RKO (cell line): ENCODE measurements around the gene GATA6.
"Not testable (repeated sequence)": the region's sequence is repeated elsewhere in the genome, so short reads cannot be mapped to it uniquely, and the experiment has no call there.

Experiments used
- DNase-seq: peaks from one replicate; pipeline ENCODE4 v3.0.0-alpha.2; 2016; ENCODE audit warnings: low spot score

The GATA6 gene

DNA sequence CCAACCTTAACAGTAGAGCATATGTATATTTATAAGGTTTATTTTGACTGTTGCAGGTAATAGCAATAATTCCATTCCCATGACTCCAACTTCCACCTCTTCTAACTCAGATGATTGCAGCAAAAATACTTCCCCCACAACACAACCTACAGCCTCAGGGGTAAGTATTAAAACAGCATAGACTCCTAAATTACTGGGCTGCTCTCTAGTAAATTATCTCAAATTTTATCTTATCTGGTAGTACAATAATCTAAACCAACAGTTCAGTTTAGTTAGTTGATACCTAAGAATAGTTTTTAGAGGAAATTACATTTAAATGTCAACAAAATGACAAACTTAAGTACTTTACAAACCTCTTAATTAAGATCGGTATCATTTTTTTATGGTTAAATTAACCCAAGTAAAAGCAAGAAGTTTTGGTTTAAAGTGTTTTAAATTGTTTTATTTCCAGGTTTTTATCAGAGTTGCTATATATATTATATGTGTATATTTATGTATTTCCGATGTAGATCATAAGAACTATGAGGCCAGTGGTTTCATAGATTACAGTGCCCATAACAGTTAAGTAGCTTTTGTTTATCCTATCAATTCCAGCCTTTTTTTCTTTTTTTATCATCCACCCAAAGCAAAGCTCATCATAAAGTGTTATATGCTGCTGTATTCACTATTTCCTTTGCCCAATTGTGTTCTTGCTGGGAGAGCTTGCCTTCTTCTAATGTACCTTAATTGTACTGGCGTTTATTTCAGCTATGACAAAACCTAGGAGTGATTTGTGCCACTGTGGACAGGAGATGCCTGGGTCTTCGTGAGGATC is 13.7 kb downstream of the GATA6 start:
- DNase-seq = no peak

DNA sequence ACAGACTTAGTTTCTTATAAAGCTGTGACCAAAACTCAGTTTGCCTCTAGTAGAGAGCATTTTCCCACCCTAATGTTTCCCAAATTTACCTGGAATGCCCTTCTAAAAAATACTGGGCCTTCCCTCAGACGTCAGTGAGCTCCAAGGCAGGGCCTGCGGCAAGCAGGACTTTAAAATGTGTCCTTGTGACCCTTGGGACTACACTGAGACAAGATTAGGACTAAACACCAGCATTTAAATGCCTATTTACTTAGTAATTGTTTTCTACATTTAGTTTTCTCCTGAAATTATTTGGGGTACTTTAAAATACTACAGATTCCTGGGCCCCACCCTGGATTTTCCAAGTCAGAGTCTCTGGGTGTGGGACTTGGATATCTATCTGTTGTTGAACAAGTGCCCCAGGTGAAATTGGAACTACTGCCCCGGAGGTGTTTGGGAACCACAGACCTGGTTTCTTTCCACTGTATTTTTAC is 14.3 kb downstream of the GATA6 start:
- no peak for DNase-seq

DNA sequence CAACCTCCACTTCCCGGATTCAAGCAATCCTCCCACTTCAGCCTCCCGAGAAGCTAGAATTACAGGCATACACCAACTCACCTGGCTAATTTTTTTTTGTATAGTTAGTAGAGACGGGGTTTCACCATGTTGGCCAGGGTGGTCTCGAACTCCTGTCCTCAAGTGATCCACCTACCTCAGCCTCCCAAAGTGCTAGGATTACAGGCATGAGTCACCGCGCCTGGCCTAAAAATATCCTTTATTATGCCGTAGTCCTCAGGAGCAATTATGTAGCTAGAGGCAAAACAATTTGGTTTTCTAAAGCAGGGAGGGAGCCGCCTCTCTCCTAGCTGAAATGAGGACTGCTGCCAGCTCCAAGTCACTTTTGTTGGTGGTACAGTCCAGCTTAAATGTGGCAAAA is 15.2 kb downstream of the GATA6 start:
- DNase-seq = not testable (repeated sequence)

DNA sequence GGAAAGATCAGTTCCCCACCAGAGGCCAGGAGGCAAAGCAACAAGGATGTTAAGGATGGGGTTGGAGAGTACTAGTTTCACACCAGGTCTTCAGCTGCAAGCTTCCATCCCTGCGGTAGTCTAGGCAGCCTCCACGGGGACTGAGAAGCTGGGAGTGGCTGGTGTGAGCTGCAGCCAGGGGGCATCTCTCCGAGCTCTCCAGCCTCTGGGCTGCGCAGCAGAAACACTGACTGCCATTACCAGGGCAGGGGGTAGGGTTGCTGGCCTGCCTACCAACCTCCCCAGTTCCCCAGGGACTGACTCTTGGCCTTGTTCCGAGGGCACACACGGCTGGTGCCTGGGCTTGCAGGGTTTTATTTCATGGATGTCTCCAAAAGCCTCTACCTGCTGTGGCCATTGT is 15.9 kb downstream of the GATA6 start:
- DNase-seq = no peak

- no peak for DNase-seq
Measured at GRCh38 chr18:22185771-22186386, 16.5 kb downstream of the GATA6 start.

DNA sequence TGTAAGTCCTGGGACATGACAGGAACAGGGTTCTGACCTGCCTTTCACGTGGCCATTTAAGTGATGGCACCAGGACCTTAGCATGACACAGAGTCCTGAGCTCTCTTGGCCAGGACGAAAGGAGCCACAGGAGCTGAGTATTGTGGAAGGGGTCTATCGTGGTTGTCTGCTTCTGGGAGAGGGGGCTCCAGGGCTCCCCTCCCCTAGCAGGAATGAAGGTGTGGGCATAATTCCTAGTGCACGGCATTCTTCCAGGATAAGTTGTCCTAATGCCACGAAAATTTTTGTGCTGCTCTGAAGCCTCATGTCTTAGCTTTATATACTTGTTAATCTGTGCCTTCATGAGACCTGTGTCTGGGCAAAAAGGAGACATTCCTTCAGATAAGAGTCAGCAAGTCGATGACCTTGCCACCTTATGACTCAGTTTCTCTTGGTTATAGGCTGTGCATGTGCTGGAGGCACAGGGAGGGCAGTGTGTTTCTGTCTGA is 17.1 kb downstream of the GATA6 start:
- peak; percentile 16 for DNase-seq

GRCh38 chr18:22188559-22189267 is 19.3 kb downstream of the GATA6 start:
- no peak for DNase-seq

DNA sequence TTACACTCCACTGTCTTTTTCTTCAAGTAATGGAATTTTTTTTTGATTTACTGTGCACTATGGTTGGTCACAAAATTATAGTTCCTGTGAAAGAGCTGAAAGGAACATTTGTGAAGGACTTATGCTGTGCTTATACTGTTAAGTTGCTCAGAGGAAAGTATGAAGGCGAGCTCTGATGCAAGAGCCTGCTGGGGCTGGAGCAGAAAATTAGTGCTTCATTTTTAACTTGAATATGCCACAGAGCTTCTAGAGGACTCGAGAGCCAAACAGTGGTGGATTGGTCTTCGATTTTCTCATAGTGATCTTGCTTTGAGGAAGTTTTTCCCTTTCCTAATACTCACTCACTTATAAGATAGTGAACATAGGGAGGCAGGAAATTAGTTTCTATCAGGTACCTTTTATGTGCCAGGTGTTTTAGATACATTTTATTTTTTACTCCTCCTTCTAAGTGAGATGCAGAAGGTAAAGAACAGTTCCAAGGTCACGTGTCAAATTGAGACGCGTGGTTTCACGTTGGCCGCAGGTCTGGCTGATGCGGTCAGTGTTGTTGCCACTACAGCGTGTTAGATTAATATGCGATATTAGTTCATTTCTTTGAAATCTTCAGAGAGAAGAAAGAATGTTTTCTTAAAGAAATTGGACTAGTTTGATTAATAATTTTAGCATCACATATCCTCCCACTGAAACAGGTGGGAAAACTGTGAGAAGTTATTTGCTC is 20.2 kb downstream of the GATA6 start:
- DNase-seq = no peak

DNA sequence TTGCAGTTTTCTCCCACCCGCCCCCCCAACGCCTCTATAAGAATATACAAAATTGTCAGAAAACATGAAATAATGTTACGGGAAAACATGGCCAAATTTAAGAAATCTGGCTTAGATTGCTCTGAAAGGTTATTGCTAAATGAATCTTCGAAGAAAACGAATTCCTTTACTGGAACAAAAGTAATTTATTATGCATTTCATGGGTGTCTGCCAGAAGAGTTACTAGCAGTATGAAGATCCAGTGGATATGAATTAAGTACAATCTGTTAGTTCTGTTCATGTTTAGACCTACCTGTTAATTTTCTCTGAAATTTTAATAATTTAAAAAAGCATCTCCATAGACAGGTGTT is 21.9 kb downstream of the GATA6 start:
- no peak for DNase-seq

GRCh38 chr18:22191923-22192322 is 22.5 kb downstream of the GATA6 start:
- no peak for DNase-seq

GRCh38 chr18:22193466-22193865 is 24.1 kb downstream of the GATA6 start:
- DNase-seq = no peak

GRCh38 chr18:22194151-22194598 is 24.8 kb downstream of the GATA6 start:
- no peak for DNase-seq

GRCh38 chr18:22195052-22195451 is 25.7 kb downstream of the GATA6 start:
- no peak for DNase-seq

GRCh38 chr18:22196943-22197342 is 27.6 kb downstream of the GATA6 start:
- DNase-seq = not testable (repeated sequence)

DNA sequence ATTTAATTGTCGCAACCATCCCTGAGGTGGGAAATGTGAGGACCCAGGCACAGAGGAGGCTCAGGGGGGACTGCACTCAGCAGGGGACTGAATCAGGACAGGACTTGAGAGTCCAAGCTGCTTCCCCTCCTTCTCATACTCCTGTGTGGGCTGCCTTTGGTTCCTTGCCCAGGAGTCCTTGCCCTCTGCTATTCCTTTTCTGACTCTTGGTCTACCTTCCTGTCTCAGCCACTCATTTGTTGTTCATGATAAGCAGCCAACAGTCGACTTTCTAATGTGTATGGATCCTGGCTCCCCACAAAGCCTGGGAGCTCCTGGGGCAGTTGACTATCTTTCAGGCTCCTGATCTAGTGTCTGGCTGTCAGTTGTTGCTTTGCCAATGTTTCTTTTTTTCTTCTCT is 28.3 kb downstream of the GATA6 start:
- no peak for DNase-seq

- no peak for DNase-seq
Measured at GRCh38 chr18:22198163-22198562, 28.8 kb downstream of the GATA6 start.

DNA sequence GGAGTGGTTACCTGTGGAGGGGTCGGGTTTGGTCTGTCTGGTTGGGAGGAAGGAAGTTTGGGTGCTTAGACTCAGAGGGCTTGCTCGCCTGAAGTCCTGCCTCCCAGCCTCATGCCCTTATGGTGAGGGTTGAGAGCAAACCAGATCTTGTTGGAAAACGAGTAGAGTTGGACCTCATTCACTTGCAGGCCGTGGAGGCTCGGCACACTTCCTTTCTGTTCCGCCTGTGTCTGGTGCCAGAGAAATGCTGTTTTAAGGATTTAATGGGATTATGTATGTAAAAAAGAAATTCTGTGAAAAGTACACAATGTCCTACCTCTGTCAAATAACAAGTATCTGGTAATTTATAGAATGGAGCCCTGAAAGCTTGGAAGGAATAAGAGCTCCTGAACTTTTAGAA is 29.6 kb downstream of the GATA6 start:
- no peak for DNase-seq

DNA sequence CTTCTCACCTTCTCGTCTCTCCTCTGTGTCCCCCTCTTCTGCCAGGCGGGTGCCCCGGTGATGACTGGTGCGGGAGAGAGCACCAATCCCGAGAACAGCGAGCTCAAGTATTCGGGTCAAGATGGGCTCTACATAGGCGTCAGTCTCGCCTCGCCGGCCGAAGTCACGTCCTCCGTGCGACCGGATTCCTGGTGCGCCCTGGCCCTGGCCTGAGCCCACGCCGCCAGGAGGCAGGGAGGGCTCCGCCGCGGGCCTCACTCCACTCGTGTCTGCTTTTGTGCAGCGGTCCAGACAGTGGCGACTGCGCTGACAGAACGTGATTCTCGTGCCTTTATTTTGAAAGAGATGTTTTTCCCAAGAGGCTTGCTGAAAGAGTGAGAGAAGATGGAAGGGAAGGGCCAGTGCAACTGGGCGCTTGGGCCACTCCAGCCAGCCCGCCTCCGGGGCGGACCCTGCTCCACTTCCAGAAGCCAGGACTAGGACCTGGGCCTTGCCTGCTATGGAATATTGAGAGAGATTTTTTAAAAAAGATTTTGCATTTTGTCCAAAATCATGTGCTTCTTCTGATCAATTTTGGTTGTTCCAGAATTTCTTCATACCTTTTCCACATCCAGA is 31.3 kb downstream of the GATA6 start:
- DNase-seq = no peak

DNA sequence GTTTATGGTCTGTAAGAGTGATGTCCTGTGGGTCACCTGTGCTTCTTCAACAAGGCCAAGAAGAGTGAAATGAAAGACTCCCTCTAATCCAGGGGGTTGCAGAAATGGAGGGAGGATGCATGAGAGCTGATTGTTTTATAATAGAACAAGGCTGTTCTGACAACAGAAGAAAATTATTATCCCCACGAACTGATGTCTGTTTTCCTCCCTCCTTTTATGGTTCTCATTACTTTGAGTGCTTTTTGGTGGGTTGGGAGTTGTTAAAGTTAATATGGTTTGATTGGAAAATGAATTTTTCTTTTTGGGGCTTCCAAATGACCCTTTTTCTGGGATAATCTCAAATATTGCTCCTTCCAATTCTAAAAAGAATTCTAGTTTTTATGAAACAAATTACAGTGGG is 33.6 kb downstream of the GATA6 start:
- DNase-seq = no peak

- no peak for DNase-seq
Measured at GRCh38 chr18:22203536-22204213, 34.3 kb downstream of the GATA6 start.

DNA sequence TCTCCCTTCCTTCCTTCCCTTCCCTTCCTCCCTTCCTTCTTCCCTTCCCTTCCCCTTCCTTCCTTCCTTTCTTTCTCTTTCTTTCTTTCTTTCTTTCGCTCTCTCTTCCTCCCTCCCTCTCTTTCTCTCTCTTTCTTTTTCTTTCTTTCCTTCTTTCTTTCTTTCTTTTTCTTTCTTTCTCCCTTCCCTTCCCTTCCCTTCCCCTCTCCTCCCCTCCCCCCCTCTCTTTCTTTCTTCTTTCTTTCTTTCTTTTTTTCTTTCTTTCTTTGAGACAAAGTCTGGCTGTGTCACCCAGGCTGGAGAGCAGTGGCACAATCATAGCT is 34.8 kb downstream of the GATA6 start:
- no peak for DNase-seq
